Thoracic aorta endothelial cell (primary cell): ENCODE data around the gene NPIPB2. TPM values are rescaled to one million over a fixed set of nuclear protein-coding genes. Genes with fewer than 3 reads are reported as not detected.
A peak's percentile ranks its signal among the peaks of the same experiment; 100 is the strongest.

ENCODE experiments used
- small RNA-seq: library from RNA; depleted of rRNA; stranded (forward); fragments of <200 nt; gene quantifications from one replicate; pipeline ENCODE3, GENCODE V24; 2012
- total RNA-seq: library from RNA; depleted of rRNA; stranded (reverse); fragments of >200 nt; gene quantifications from 2 replicates; pipeline ENCODE4 v1.2.3, GENCODE V29; 2012

NPIPB2 gene
- total RNA-seq = 5.7 and 6.9 TPM in 2 replicates

GRCh38 chr16:11941945-11942344 lies at the start of gene NPIPB2:
TSS of gene NPIPB2 (minus strand) at chr16:11942045. CDS start at chr16:11942045, 0 bp downstream.

GRCh38 chr16:11964761-11965551 lies 23.1 kb upstream of the NPIPB2 start, which contains the start of gene TNFRSF17:
TSS of gene TNFRSF17 (plus strand) at chr16:11965210. CDS start at chr16:11965325, 115 bp downstream.

GRCh38 chr16:11915644-11916523 lies 26.0 kb downstream of the NPIPB2 start, which contains the start of gene GSPT1:
TSS of gene GSPT1 (minus strand) at chr16:11915956. CDS start at chr16:11915720, 236 bp downstream.

Small RNA genes lying within 50 kb of the gene (small RNA-seq; reads per million reads assigned to genes)
- not detected for gene AC007216.5
- gene COX6CP1 = 2.1 reads per million, percentile 51 among the genes with 10 or more reads in this experiment
- gene UBL5P4 = not detected

Other genes starting within 250 kb of the NPIPB2 start
- gene TXNDC11, start 199.2 kb downstream of the NPIPB2 start, total RNA-seq = 37.5 and 39.8 TPM in 2 replicates
- gene ZC3H7A, start 144.8 kb downstream of the NPIPB2 start, total RNA-seq = 84.0 and 95.3 TPM in 2 replicates
- 218 and 233 TPM in 2 replicates for gene RSL1D1, start 90.5 kb downstream of the NPIPB2 start, total RNA-seq
- 215 and 218 TPM in 2 replicates for gene GSPT1, start 26.1 kb downstream of the NPIPB2 start, total RNA-seq
- not detected in 2 replicates for gene TNFRSF17, start 23.2 kb upstream of the NPIPB2 start, total RNA-seq
- gene SNX29, start 34.7 kb upstream of the NPIPB2 start, total RNA-seq = 12.1 and 12.6 TPM in 2 replicates